ENCODE data around the gene ARPC2. TPM values are rescaled to one million over a fixed set of nuclear protein-coding genes. Genes with fewer than 3 reads are reported as not detected.
"Not testable (repeated sequence)": the region's sequence is repeated elsewhere in the genome, so short reads cannot be mapped to it uniquely, and the experiment has no call there.

ARPC2 gene
- 661 TPM for polyA plus RNA-seq (2013, experiment 1 of 2; ENCODE audit: insufficient read length)
- polyA plus RNA-seq (2013, experiment 2 of 2; ENCODE audit: insufficient read length): 647 TPM

GRCh38 chr2:218216674-218217359 lies at the start of gene ARPC2:
ARPC2 (plus strand) TSS chr2:218217189; CDS start chr2:218217471, 282 bp downstream.
- peak; percentile 96 for DNase-seq

- no peak for DNase-seq
Observed at GRCh38 chr2:218168016-218168415, 49.0 kb upstream of the ARPC2 start.

GRCh38 chr2:218168635-218169462 lies 48.1 kb upstream of the ARPC2 start:
- DNase-seq: peak; percentile 44

- peak; percentile 8 for DNase-seq
Observed at GRCh38 chr2:218169757-218170546, 47.0 kb upstream of the ARPC2 start.

- not testable (repeated sequence) for DNase-seq
Observed at GRCh38 chr2:218171744-218172143, 45.2 kb upstream of the ARPC2 start.

- DNase-seq: no peak
Observed at GRCh38 chr2:218172845-218173244, 44.1 kb upstream of the ARPC2 start.

- no peak for DNase-seq
Observed at GRCh38 chr2:218179782-218180181, 37.2 kb upstream of the ARPC2 start.

GRCh38 chr2:218180467-218181114 lies 36.4 kb upstream of the ARPC2 start:
- no peak for DNase-seq

GRCh38 chr2:218184331-218184730 lies 32.7 kb upstream of the ARPC2 start:
- no peak for DNase-seq

- peak; percentile 68 for DNase-seq
Observed at GRCh38 chr2:218186355-218186766, 30.6 kb upstream of the ARPC2 start.

- DNase-seq: no peak
Observed at GRCh38 chr2:218186876-218187275, 30.1 kb upstream of the ARPC2 start.

- no peak for DNase-seq
Observed at GRCh38 chr2:218187296-218188015, 29.5 kb upstream of the ARPC2 start.

GRCh38 chr2:218188528-218188927 lies 28.5 kb upstream of the ARPC2 start:
- no peak for DNase-seq

GRCh38 chr2:218192902-218193430 lies 24.0 kb upstream of the ARPC2 start:
- DNase-seq: no peak

GRCh38 chr2:218193701-218194100 lies 23.3 kb upstream of the ARPC2 start:
- no peak for DNase-seq

- no peak for DNase-seq
Observed at GRCh38 chr2:218194880-218195279, 22.1 kb upstream of the ARPC2 start.

GRCh38 chr2:218196974-218197373 lies 20.0 kb upstream of the ARPC2 start:
- no peak for DNase-seq

- DNase-seq: no peak
Observed at GRCh38 chr2:218202266-218202665, 14.7 kb upstream of the ARPC2 start.

GRCh38 chr2:218209078-218209477 lies 7.9 kb upstream of the ARPC2 start:
- DNase-seq: no peak

GRCh38 chr2:218214116-218214515 lies 2.9 kb upstream of the ARPC2 start:
- DNase-seq: no peak

- DNase-seq: no peak
Observed at GRCh38 chr2:218216336-218216673, 684 bp upstream of the ARPC2 start.

Data from fibroblast of skin of scalp (primary cell).